ENCODE measurements around the gene RHBDL2.
"Not testable (repeated sequence)": the region's sequence is repeated elsewhere in the genome, so short reads cannot be mapped to it uniquely, and the experiment has no call there.

GRCh38 chr1:38973145-38973544 lies 31.5 kb upstream of the RHBDL2 start:
- TF ChIP-seq CTCF (IDR thresholded peaks at IDR 0.05; ENCODE audit: low read depth, low read length); EZH2phosphoT487 (IDR thresholded peaks at IDR 0.05; ENCODE audit: low read depth): not testable (repeated sequence)

Measured in OCI-LY3 (cell line).